GM21619 (cell line): ENCODE measurements around the gene SLC6A17.

Source experiments
- ATAC-seq: cut with Tn5 transposase; IDR thresholded peaks from one replicate; pipeline ENCODE4 v1.9.1; 2021; ENCODE audit not compliant: unreplicated experiment

Gene SLC6A17

GRCh38 chr1:110150330-110151174, at the start of gene SLC6A17:
TSS of gene SLC6A17 (plus strand) at chr1:110150494. CDS start at chr1:110166930, 16,436 bp downstream.
- ATAC-seq = no peak

GRCh38 chr1:110102081-110102480, 48.2 kb upstream of the SLC6A17 start:
- no peak for ATAC-seq

GRCh38 chr1:110106013-110106941, 44.0 kb upstream of the SLC6A17 start:
- no peak for ATAC-seq

DNA sequence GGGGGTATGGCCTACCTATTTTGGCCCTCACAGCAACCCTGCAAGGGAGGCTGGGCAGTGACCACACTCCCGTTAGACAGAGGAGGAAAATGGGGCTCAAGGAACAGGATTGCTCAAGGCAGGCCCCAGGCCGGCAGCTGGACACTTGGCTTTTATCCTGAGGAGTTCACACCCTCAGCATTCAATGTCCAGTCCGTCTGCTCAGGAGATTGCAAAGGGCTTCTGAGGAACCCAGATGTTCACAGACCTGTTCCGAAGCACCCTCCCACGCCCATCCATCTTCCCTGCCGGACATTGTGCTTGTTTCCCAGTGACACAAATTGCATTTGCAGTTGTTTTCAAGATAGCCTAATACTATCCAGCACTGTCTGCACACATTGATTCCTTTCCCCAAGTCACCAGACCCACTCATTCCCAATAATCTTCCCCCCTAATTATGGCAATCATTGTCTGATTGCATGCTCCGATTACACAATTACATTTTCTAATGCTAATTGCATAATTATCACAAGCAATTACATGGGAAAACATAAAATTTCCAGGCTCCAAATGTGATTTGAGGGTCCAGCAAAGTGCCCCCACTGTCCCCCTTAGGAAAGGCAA, 42.3 kb upstream of the SLC6A17 start:
- no peak for ATAC-seq

GRCh38 chr1:110111081-110111480, 39.2 kb upstream of the SLC6A17 start:
- ATAC-seq = no peak

GRCh38 chr1:110112143-110112542, 38.2 kb upstream of the SLC6A17 start, which contains the start of gene UBL4B:
TSS of gene UBL4B (plus strand) at chr1:110112443. CDS start at chr1:110112535, 92 bp downstream.
- ATAC-seq = no peak

DNA sequence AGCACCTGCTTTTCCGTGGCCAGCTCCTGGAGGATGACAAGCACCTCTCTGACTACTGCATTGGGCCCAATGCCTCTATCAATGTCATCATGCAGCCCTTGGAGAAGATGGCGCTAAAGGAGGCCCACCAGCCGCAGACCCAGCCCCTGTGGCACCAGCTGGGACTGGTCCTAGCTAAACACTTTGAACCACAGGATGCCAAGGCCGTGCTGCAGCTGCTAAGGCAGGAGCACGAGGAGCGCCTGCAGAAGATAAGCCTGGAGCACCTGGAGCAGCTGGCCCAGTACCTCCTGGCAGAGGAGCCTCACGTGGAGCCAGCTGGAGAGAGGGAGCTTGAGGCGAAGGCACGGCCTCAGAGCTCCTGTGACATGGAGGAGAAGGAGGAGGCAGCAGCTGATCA, 37.6 kb upstream of the SLC6A17 start:
- no peak for ATAC-seq

DNA sequence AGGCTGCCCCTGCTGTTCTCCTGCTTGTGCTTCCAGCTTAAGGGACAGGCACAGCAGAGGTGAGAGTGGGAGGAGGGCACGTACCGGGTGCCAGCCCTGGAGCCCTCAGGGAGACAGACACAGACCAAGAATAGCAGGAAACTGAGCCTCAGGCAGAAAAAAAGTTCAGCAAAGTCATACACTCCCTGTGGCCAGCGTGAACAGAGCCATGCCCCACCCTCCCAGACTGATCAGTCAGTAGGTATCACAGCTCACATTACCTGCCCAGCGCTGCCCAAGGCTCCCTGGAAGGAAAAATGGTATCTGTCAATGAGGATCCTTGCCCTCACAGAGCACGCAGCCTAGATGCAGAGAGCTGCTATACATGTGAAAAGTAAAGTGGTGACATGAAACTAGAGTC, 36.7 kb upstream of the SLC6A17 start:
- ATAC-seq = no peak

GRCh38 chr1:110114173-110114572, 36.1 kb upstream of the SLC6A17 start:
- ATAC-seq = no peak

DNA sequence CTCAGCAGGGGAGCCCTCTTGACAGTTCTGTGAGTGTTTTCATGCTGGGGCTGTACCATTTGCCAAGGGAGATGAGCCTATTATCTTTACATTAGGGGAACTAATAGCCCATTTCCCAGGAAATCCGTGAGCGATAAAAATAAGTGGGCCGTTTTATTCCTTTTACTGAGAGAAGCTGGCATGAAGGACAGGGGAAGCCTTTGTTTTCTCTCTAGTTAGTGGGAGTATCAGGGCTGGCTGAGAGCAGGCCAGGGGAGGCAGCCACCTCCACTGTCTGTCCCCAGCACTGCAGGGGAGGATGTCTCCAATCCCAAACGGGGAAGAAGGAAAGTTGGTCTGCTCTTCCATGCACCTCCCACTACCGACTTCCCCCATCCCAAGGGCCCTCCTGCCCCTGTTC, 35.5 kb upstream of the SLC6A17 start:
- ATAC-seq = no peak

- ATAC-seq = no peak
Measured at GRCh38 chr1:110118636-110119396, 31.5 kb upstream of the SLC6A17 start.

DNA sequence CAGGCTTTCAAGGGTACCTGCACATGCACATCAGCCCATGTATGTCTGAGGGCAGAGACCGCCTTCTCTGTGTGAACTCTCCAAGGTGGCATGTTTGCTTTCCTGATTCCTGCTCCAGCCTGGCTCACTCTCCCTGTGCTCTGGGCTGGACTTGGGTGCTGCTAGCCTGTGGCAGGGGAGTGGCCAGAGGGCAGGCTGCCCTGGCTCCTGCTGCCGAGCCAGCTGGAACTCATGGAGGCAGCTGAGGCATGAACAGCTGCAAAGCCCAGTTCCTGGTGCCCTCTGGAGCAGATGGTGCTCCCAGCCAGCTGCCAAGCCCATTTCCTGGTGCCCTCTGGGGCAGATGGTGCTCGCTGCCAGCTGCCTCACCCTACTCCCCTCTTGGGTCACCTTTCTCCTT, 30.5 kb upstream of the SLC6A17 start:
- no peak for ATAC-seq

- no peak for ATAC-seq
Measured at GRCh38 chr1:110120960-110121561, 29.2 kb upstream of the SLC6A17 start.

- ATAC-seq = no peak
Measured at GRCh38 chr1:110123224-110123623, 27.1 kb upstream of the SLC6A17 start.

DNA sequence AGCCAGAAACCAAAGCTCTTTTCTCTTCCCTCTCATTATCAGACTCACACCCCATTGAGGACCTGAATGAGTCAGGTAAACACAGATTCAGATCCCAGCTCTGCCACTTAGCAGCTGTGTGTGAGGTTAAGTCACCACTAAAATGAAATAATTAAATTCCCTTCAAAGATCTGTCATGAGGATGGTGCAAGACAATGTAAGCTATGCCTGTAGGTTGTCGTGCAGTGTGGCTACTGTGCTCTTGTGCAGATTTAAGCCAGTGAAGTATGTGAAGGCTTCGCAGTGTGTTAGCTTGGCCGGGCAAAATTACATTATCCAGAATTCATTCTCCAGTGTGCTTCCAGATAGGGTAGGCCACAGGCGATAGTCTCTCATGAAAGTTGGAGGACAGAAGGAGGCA, 24.5 kb upstream of the SLC6A17 start:
- no peak for ATAC-seq

DNA sequence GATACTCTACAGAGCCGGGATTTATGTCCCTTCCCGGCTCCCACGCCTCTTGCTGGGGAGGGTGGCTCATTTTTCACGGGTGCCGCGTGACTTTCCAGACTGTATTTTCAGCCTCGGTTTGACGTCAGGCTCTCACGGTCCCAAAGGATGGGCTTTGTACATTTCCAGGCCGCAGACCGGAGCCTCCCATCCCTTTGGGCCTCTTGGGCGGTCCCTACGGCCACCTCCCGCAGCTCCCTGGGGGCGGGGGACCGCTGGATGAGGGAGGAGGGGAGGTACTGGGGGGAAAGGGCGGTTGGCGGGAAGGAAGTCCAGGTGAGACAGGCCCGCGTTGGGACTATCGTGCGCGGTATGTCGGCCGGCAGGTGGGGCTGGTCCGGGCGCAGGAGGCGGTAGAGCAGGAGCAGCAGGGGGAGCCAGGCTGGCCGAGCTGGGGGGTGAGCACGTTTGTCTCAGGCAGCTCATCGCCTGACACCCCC, 20.1 kb upstream of the SLC6A17 start:
- no peak for ATAC-seq

DNA sequence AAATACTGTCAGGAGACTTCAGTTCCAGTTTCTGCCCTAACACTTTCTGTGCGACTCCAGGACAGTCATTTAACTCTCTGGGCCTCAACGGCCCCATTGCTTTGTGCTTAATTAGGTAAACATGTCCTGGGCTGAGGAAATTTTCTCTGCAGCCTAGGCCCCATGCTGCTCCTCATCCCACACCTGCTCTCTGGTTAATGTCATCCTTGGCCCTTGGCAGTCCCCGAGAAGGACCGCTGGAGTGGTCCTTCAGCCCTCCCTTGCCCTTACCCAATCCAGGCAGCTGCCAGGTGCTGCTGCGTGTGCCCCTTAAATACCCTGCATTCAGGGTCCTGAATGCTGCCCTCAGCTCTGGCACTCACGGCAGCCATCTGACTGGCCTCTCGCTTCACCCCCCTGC, 19.3 kb upstream of the SLC6A17 start:
- no peak for ATAC-seq

GRCh38 chr1:110132682-110133081, 17.6 kb upstream of the SLC6A17 start:
- ATAC-seq = no peak

- no peak for ATAC-seq
Measured at GRCh38 chr1:110133436-110133835, 16.9 kb upstream of the SLC6A17 start.

- no peak for ATAC-seq
Measured at GRCh38 chr1:110134050-110134595, 16.2 kb upstream of the SLC6A17 start.
